ENCODE results near the gene GLI3. TPM values are rescaled to one million over a fixed set of nuclear protein-coding genes. Genes with fewer than 3 reads are reported as not detected.

GLI3 gene
- total RNA-seq, 2 donors from 2014 or later = 9.2 to 14.7 TPM

- no peak for DNase-seq (ENCODE audit: low spot score)
- no peaks in the 10 kb centered on the region for H3K36me3 ChIP-seq
- H3K27ac ChIP-seq = no peak overlapping the region
- no peak for TF ChIP-seq POLR2A (IDR thresholded peaks at IDR 0.05)
- TF ChIP-seq POLR2AphosphoS5 (IDR thresholded peaks at IDR 0.05) = no peak
- no peak for TF ChIP-seq CTCF (IDR thresholded peaks at IDR 0.05)
- intact Hi-C loops (cut with DNase I) = no loop called here
- H3K27me3 ChIP-seq (replicated peaks; ENCODE audit: insufficient read depth) = no peaks in the 10 kb centered on the region
- H3K9me3 ChIP-seq = no peaks in the 10 kb centered on the region
- H3K4me1 ChIP-seq (replicated peaks) = no peaks in the 10 kb centered on the region
- no peak overlapping the region for H3K4me3 ChIP-seq
- 75% methylated on average over 6 of the region's 6 CpGs for WGBS
Observed at GRCh38 chr7:42138691-42139090, 98.3 kb downstream of the GLI3 start.

GRCh38 chr7:42137941-42138340, 99.1 kb downstream of the GLI3 start:
- no peak for TF ChIP-seq CTCF (IDR thresholded peaks at IDR 0.05)
- TF ChIP-seq POLR2AphosphoS5 (IDR thresholded peaks at IDR 0.05) = no peak
- TF ChIP-seq POLR2A (IDR thresholded peaks at IDR 0.05) = no peak
- Histone ChIP-seq H3K36me3 (no peaks in the 10 kb centered on the region), H3K27me3 (replicated peaks; ENCODE audit: insufficient read depth) (no peaks in the 10 kb centered on the region), H3K4me1 (replicated peaks) (no peaks in the 10 kb centered on the region), H3K9me3 (no peaks in the 10 kb centered on the region), H3K4me3 (no peak overlapping the region), H3K27ac (no peak overlapping the region)
- intact Hi-C loops (cut with DNase I) = no loop called here
- no peak for DNase-seq (ENCODE audit: low spot score)
- WGBS = 60% methylated on average over 4 of the region's 4 CpGs

GRCh38 chr7:42137431-42137830, 99.6 kb downstream of the GLI3 start:
- no peak for TF ChIP-seq POLR2AphosphoS5 (IDR thresholded peaks at IDR 0.05)
- no peak for TF ChIP-seq POLR2A (IDR thresholded peaks at IDR 0.05)
- TF ChIP-seq CTCF (IDR thresholded peaks at IDR 0.05) = no peak
- no peaks in the 10 kb centered on the region for H3K36me3 ChIP-seq
- peaks cover 2% of the 10 kb centered on the region for H3K4me1 ChIP-seq (replicated peaks)
- no peak for DNase-seq (ENCODE audit: low spot score)
- no peak overlapping the region for H3K27ac ChIP-seq
- no peaks in the 10 kb centered on the region for H3K9me3 ChIP-seq
- H3K4me3 ChIP-seq = no peak overlapping the region
- no peaks in the 10 kb centered on the region for H3K27me3 ChIP-seq (replicated peaks; ENCODE audit: insufficient read depth)
- intact Hi-C loops (cut with DNase I) = no loop called here
- 90% methylated on average over 3 of the region's 3 CpGs for WGBS

GRCh38 chr7:42135728-42136127, 101.3 kb downstream of the GLI3 start:
- H3K9me3 ChIP-seq = no peaks in the 10 kb centered on the region
- WGBS = 96% methylated on average over 1 of the region's 1 CpG
- DNase-seq (ENCODE audit: low spot score) = no peak

More at GRCh38 chr7:42135728-42136127, 101.3 kb downstream of the GLI3 start:
- Histone ChIP-seq H3K27me3 (replicated peaks; ENCODE audit: insufficient read depth) (no peaks in the 10 kb centered on the region), H3K4me3 (no peak overlapping the region), H3K27ac (no peak overlapping the region), H3K4me1 (replicated peaks) (peaks cover 2% of the 10 kb centered on the region), H3K36me3 (no peaks in the 10 kb centered on the region)
- no peak for TF ChIP-seq POLR2A (IDR thresholded peaks at IDR 0.05)
- no peak for TF ChIP-seq POLR2AphosphoS5 (IDR thresholded peaks at IDR 0.05)
- no peak for TF ChIP-seq CTCF (IDR thresholded peaks at IDR 0.05)
- intact Hi-C loops (cut with DNase I) = no loop called here
